Omental fat pad (tissue), 4 donors: ENCODE data around the gene WSB2. TPM values are rescaled to one million over a fixed set of nuclear protein-coding genes. Genes with fewer than 3 reads are reported as not detected.

Experiments
- ATAC-seq: fragments of 150-250 bp; one replicate; pipeline ENCODE4 v1.9.1; 2016; ENCODE audit warnings: mild to moderate bottlenecking, moderate library complexity; ENCODE audit not compliant: low FRiP score
- DNase-seq: peaks from one replicate; pipeline ENCODE4 v3.0.0-alpha.2; 2019; ENCODE audit warnings: low spot score
- total RNA-seq, 4 donors: library from RNA; depleted of rRNA; stranded (reverse); fragments of >200 nt; gene quantifications; one replicate each; pipeline ENCODE4 v1.1.0, GENCODE V29; 2016
- TF ChIP-seq, protein P1 (sequence below), 3 donors: fragments of 450-650 bp; IDR thresholded peaks; one replicate each; pipeline ENCODE4 v1.5.1; 2016 to 2017; ENCODE audit warnings: antibody characterized with exemption in 3 of 3, mild to moderate bottlenecking in 3 of 3, moderate library complexity in 2 of 3

WSB2 gene
- total RNA-seq, 4 donors from 2014 or later, result 41.1 to 87.8 (median 65.3) TPM

DNA sequence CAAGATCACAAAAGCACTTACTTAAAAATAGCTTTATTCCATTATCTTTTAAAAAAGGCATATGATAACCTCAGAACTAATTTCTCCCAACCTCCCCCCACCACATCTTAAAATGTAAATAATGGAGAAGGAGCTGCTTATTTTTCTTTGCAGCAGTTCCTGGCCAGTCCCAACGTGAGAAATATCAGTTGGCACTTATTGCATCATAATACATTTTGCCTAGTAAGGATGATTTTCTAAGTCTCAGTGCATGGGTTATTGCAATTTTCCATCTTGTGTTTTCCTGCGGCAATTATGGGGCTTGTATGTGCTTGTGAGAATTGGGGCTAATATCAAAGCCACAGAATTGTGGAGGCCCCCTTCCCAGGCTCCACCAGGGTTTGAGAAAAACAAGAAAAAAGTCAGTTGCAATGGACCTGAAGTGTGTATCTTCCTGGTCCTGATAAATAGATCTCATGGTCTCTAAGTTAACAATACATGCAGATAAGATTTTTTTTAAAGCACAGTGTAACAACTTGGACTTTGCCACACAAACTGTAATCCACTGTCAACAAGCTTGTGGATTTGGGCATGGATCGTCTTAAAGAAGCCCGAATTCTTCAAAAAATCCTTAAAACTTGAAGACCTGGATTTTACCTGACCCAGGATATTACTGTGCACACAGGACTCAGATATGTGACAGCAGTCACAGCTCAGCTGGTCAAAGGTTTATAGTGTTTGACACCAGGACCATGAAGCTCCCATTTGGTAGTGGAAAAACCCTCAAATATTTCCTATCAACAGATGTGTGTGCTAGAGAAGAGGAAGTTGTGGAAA is 2.8 kb upstream of the WSB2 start:
- no peak for ATAC-seq
- DNase-seq, result no peak
- TF ChIP-seq, protein P1, sequence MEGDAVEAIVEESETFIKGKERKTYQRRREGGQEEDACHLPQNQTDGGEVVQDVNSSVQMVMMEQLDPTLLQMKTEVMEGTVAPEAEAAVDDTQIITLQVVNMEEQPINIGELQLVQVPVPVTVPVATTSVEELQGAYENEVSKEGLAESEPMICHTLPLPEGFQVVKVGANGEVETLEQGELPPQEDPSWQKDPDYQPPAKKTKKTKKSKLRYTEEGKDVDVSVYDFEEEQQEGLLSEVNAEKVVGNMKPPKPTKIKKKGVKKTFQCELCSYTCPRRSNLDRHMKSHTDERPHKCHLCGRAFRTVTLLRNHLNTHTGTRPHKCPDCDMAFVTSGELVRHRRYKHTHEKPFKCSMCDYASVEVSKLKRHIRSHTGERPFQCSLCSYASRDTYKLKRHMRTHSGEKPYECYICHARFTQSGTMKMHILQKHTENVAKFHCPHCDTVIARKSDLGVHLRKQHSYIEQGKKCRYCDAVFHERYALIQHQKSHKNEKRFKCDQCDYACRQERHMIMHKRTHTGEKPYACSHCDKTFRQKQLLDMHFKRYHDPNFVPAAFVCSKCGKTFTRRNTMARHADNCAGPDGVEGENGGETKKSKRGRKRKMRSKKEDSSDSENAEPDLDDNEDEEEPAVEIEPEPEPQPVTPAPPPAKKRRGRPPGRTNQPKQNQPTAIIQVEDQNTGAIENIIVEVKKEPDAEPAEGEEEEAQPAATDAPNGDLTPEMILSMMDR (IDR thresholded peaks at IDR 0.05), result no peak

DNA sequence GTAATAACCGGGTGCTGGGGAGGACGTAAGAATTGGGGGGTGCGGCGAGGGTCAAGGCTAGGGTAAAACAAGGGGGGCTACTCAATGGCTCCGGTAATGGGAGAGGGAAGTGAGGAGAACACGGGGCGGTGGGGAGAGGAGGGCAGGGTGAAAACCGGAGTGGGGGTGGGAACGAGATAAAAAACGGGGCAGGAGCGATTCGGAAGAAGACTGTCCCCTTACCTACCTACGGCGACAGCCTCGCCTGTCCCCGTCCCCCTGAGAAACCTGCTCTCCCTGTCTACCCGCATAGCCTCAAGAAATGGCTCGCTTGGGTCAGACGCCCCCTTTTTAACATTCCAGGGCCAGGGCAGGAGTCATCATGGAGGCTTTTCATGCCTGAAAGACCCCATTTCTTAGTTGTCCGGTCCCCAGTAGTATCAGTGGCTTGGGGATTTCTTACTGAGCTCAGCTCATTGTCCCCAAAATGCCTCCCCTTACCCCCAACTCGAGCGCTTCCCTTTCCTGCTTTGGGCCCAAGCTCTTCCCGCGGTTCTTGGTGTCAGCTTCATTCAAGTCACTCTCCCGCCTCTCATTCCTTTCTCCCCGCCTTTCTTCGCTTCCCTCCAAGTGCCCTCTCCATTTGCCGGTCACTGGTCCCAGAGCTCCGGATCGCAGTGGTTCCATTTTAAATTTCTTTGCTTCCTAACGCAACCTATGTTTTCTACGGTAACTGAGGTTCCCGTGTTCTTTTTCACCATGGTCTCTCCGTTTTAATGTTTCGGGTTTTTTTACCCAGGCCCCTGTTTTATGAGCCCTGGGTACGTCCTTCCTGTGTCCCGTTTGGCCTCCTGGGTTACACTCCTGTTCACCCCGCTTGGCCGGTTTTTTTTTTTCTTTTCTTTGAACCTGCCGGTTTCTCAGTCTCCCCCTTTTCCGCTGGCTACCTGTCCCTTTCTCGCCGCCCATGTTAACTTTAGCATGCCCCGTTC is 1.2 kb upstream of the WSB2 start:
- no peak for DNase-seq
- TF ChIP-seq, protein P1 (IDR thresholded peaks at IDR 0.05), result no peak
- ATAC-seq, result peak; percentile 11

GRCh38 chr12:118060301-118061010 is 523 bp downstream of the WSB2 start:
- DNase-seq, result peak; percentile 26

DNA sequence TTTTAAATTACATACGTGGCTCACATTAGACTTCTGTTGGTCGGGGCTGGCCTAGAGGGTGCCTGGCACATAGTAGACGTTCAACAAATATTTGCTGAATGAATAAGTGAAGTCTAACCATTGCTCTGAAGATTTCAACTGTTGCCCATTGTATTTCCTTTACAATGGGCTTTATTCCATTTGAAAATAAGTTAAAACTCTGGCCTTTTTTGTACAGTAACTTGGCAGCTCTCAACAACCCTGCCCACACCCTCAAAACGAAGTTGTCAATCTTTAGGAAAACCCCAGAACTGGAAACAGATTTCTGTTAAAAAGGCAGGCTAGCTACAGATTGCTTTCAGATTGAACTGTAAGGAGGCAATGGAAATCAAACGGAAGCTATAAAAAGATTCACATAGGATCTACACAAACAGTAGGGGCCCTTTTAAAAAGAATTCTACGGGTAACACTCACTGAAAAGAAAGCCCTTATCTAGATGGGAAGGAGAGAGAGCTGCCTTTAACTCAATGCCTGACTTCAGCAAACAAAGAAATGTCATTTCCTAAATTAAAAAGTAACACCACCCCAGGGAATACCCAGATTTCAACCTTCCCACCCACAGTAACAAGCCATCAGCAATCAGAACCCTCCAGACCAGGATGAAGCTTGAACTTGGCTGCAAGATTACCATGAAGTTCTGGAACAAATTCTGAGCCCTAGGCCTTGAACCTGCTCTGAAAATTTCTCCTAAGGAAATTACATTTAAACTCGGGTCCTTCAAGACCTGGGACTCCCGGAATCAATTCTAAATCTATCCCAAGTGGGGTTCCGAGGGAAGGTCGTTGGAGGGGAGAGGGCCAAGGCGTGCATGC is 1.4 kb downstream of the WSB2 start:
- ATAC-seq (no peak), DNase-seq (no peak)
- TF ChIP-seq, protein P1 (IDR thresholded peaks at IDR 0.05), result no peak

More at GRCh38 chr12:118060301-118061010, 523 bp downstream of the WSB2 start:
- TF ChIP-seq, protein P1 (IDR thresholded peaks at IDR 0.05), result no peak
- peak; percentile 65 for ATAC-seq

DNA sequence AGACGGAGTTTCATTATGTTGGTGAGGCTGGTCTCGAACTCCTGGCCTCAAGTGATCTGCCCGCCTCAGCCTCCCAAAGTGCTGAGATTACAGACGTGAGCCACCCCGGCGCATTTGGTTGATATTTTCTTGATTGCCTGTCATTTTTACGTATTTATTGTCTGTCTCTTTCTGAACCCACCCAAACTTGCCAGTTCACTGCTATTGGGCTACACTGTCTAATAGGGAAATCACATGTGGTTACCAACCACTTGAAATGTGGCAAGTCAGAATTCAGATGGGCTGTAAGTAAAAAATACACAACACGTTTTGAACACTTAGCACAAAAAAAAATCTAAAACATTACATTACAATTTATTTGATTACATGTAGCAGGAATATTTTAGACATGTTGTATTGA is 2.1 kb downstream of the WSB2 start:
- TF ChIP-seq, protein P1 (IDR thresholded peaks at IDR 0.05), result no peak
- DNase-seq (no peak), ATAC-seq (no peak)

DNA sequence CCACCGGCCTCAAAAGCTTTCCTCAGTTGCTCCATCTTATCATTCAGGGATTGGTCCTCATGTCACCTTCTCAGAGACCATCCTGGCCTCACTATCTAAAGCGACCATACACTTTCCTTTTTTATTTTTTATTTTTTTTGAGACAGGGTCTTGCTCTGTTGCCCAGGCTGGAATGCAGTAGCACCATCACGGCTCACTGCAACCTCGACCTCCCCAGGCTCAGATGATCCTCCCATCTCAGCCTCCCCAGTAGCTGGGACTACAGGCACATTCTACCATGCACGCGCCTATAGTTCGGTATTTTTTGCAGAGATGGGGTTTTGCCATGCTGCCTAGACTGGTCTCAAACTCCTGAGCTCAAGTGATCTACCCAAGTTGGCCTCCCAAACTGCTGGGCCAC is 2.8 kb downstream of the WSB2 start:
- DNase-seq (no peak), ATAC-seq (no peak)
- TF ChIP-seq, protein P1 (IDR thresholded peaks at IDR 0.05), result no peak
